Neutrophil (primary cell): ENCODE measurements around the gene TMEM120A.
A peak's percentile ranks its signal among the peaks of the same experiment; 100 is the strongest.
"Not testable (repeated sequence)": the region's sequence is repeated elsewhere in the genome, so short reads cannot be mapped to it uniquely, and the experiment has no call there.

Experiments used
- H3K27ac ChIP-seq: fragments of 200-600 bp; sonication (generic); 2 replicates; pipeline ENCODE4 v1.5.1; 2016; ENCODE audit warnings: mild to moderate bottlenecking, moderate library complexity
- H3K27me3 ChIP-seq: fragments of 200-600 bp; sonication (generic); 2 replicates; pipeline ENCODE4 v1.6.0; 2016; ENCODE audit warnings: mild to moderate bottlenecking
- H3K36me3 ChIP-seq: fragments of 200-600 bp; sonication (generic); 2 replicates; pipeline ENCODE4 v1.5.1; 2017
- H3K4me1 ChIP-seq, 2 experiments: fragments of 200-600 bp in 1 of 2; sonication (generic) in 1 of 2; 1 replicate in 1 of 2; 2 replicates in 1 of 2; pipeline versions ENCODE4 v1.5.1 to v1.6.1; 2013 to 2016; ENCODE audit warnings: low read depth in 1 of 2, low read length in 1 of 2, mild to moderate bottlenecking in 1 of 2, moderate library complexity in 1 of 2; ENCODE audit not compliant: control insufficient read depth in 1 of 2, insufficient read depth in 1 of 2
- H3K4me3 ChIP-seq, 2 experiments: fragments of 200-600 bp in 1 of 2; sonication (generic) in 1 of 2; 1 replicate in 1 of 2; 2 replicates in 1 of 2; pipeline ENCODE4 v1.5.1; 2013 to 2016; ENCODE audit warnings: low read depth in 1 of 2, low read length in 1 of 2, mild to moderate bottlenecking in 1 of 2, moderate library complexity in 1 of 2
- H3K9me3 ChIP-seq: fragments of 200-600 bp; sonication (generic); 2 replicates; pipeline ENCODE4 v1.5.1; 2016
- CTCF ChIP-seq: fragments of 200-600 bp; sonication (generic); IDR thresholded peaks from 2 replicates; pipeline ENCODE4 v1.5.1; 2016; ENCODE audit warnings: antibody characterized with exemption

Gene TMEM120A

DNA sequence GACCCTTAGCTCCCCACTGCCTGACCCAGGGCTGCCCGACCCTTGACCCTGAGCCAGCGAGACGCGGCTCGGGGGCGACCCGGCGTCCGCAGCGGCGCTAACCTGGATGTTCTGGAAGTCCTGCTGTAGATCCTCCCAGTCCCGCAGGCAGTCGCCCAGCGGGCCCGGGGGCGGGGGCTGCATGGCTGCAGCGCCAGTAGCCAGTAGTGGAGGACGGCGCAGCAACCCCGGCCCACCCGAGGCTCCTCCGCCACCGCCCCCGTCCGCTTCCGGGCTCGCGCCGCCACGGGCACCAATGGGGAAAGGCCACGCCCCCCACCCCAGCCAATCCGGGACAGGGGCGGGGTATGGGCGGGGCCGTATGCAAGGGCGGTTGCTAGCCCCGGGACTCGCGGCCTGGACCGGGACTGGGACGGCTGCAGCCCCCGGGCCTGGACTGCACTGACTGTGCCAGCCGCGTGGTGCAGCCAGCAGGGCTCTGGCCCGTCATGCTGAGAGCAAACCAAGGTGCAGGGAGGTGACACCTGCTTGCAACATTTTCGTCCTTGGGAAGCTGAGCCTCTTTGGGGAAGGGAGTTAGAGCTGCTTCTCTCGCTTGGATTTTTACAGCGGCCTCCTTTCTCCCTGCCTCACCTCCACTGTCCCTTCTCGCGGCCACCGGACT lies at the start of gene TMEM120A:
TMEM120A (minus strand) TSS at position 208 of the 664 bp plus-strand sequence; CDS start at position 183, 25 bp downstream.
- Histone ChIP-seq H3K9me3 (no peaks in the 10 kb centered on the region), H3K4me3 (peak within 1 kb of the TSS; percentile 92 to 95), H3K27me3 (no peaks in the 10 kb centered on the region), H3K4me1 (peaks cover 47 to 52% of the 10 kb centered on the region in 2 experiments), H3K27ac (peak within 1 kb of the TSS; percentile 97), H3K36me3 (peaks cover 22% of the 10 kb centered on the region)
- TF ChIP-seq CTCF = peak; percentile 77

DNA sequence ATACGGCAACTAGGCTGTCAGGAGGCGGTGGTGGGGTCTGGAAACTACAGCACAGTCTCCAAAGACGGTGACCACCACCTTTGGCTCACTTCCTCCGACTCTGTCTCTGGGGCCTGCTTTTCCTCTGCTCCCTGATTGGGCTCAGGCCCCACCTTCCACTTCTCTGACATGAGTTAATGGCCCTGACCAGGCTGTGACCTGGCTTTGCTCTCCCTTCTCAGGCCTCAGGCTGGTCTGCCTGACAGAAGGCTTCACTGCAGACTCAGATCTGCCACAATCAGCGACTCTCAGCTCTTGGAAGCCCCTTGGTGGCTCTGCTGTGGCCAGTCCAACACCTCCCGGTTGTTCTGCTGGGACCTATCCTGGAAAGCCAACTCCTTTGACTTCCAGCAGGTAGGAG lies 45.7 kb upstream of the TMEM120A start:
- Histone ChIP-seq H3K27me3 (no peaks in the 10 kb centered on the region), H3K36me3 (peaks cover 28% of the 10 kb centered on the region), H3K27ac (no peak overlapping the region), H3K9me3 (no peaks in the 10 kb centered on the region), H3K4me3 (no peak overlapping the region), H3K4me1 (no peaks in the 10 kb centered on the region)
- TF ChIP-seq CTCF = no peak

- Histone ChIP-seq H3K4me1 (no peaks in the 10 kb centered on the region), H3K9me3 (no peaks in the 10 kb centered on the region), H3K27ac (no peak overlapping the region), H3K4me3 (no peak overlapping the region), H3K27me3 (no peaks in the 10 kb centered on the region), H3K36me3 (peaks cover 16% of the 10 kb centered on the region)
- no peak for TF ChIP-seq CTCF
Observed at GRCh38 chr7:76037310-76037709, 42.9 kb upstream of the TMEM120A start.

- Histone ChIP-seq H3K27ac (no peak overlapping the region), H3K4me3 (no peak overlapping the region), H3K36me3 (peaks cover 31% of the 10 kb centered on the region), H3K27me3 (no peaks in the 10 kb centered on the region), H3K4me1 (no peaks in the 10 kb centered on the region), H3K9me3 (no peaks in the 10 kb centered on the region)
- no peak for TF ChIP-seq CTCF
Observed at GRCh38 chr7:76031964-76032363, 37.6 kb upstream of the TMEM120A start.

DNA sequence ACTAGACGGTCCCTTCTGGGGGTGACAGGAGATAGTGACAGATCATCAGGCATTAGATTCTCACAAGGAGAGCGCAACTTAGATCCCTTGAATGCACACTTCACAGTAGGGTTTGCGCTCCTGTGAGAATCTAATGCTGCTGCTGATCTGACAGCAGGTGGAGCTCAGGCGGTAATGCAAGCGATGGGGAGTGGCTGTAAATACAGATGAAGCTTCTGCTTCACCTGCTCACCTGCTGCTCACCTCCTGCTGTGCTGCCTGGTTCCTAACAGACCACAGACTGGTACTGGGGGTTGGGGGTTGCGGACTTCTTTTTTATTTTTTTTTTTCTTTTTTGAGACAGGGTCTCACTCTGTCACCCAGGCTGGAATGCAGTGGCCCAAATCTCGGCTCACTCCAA lies 35.3 kb upstream of the TMEM120A start:
- not testable (repeated sequence) for H3K4me1 ChIP-seq, H3K9me3 ChIP-seq, H3K4me3 ChIP-seq, H3K27me3 ChIP-seq, H3K27ac ChIP-seq
- H3K36me3 ChIP-seq = peaks cover 44% of the 10 kb centered on the region

DNA sequence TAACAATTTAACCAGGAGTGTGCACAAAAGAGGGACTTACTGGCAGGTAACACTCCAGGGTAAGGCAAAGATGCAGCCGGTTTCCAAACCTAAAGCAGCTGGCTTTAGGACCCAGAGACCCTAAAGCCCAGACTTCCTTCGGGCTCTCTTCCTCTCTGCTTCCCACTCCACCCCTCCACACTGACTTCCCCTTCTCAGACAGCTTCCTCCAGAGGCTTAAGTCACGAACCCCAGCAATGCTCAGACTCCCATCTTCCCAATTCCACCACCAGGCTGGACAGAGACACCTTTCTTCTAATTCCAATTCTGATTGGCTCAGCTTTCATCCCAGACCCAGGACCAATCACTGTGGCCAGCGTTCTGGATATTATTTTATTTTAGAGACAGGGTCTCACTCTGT lies 28.6 kb upstream of the TMEM120A start:
- TF ChIP-seq CTCF = no peak
- Histone ChIP-seq H3K4me3 (peak overlapping the region in 1 of 2 experiments; percentile 10), H3K27me3 (no peaks in the 10 kb centered on the region), H3K36me3 (peaks cover 50% of the 10 kb centered on the region), H3K4me1 (peaks cover 9 to 12% of the 10 kb centered on the region in 2 experiments), H3K9me3 (no peaks in the 10 kb centered on the region), H3K27ac (peak overlapping the region; percentile 61)
